Gastroesophageal sphincter (tissue), 3 donors: ENCODE measurements around the gene TMEM184A.

Experiments
- CTCF ChIP-seq, 4 experiments: fragments of 200-600 bp in 2 of 4; fragments of 450-650 bp in 2 of 4; sonication (generic) in 1 of 4; IDR thresholded peaks; one replicate each; pipeline ENCODE4 v1.5.1; 2017 to 2019; ENCODE audit warnings: antibody characterized with exemption in 4 of 4, mild to moderate bottlenecking in 2 of 4, moderate library complexity in 2 of 4
- EP300 ChIP-seq: sonication (generic); formaldehyde crosslinking; IDR thresholded peaks from one replicate; pipeline ENCODE4 v1.6.1; 2017; ENCODE audit warnings: antibody characterized with exemption, mild to moderate bottlenecking
- POLR2A ChIP-seq, 2 donors: fragments of 450-650 bp; IDR thresholded peaks; one replicate each; pipeline ENCODE4 v1.6.1; 2017; ENCODE audit warnings: antibody characterized with exemption in 2 of 2, mild to moderate bottlenecking in 2 of 2, moderate library complexity in 1 of 2

- TF ChIP-seq POLR2A (IDR thresholded peaks at IDR 0.05) = no peak
- TF ChIP-seq CTCF (IDR thresholded peaks at IDR 0.05) = no peak
- no peak for TF ChIP-seq EP300
These were observed 56.5 kb downstream of the TMEM184A start for GRCh38 chr7:1499367-1500029.
